HG02678 (cell line): ENCODE data around the gene GCSAM.

ENCODE experiments used
- ATAC-seq: cut with Tn5 transposase; IDR thresholded peaks from one replicate; pipeline ENCODE4 v1.9.1; 2021; ENCODE audit warnings: mild to moderate bottlenecking, moderate library complexity; ENCODE audit not compliant: unreplicated experiment

GCSAM gene, protein sequence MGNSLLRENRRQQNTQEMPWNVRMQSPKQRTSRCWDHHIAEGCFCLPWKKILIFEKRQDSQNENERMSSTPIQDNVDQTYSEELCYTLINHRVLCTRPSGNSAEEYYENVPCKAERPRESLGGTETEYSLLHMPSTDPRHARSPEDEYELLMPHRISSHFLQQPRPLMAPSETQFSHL

DNA sequence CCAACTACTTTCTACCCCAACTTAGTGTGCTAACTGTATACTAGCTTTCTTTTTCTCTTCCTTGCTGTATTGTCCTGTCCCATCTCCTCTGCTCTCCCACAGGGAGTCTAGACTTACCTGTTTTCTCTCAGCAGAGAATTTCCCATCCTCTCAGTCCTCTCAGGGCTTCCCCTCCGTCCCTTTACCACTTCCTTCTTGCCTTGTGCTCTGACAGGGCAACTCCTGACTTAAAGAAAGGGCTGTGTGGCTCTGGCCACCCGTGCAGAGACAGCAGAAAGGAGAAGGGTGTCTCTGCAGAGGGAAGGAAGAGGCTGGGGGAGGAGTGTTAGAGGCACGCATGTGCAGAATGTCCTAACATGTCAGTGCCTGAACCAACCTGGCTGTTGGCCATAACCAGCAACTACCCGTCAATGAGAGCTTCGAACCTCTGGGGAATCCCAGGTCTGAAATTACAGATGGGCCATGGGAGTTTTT is at the start of gene GCSAM:
Gene GCSAM, minus strand, starts transcription at position 274 of the 474 bp plus-strand sequence. Its CDS starts 128 bp downstream, at position 146.
- peak; percentile 77 for ATAC-seq

DNA sequence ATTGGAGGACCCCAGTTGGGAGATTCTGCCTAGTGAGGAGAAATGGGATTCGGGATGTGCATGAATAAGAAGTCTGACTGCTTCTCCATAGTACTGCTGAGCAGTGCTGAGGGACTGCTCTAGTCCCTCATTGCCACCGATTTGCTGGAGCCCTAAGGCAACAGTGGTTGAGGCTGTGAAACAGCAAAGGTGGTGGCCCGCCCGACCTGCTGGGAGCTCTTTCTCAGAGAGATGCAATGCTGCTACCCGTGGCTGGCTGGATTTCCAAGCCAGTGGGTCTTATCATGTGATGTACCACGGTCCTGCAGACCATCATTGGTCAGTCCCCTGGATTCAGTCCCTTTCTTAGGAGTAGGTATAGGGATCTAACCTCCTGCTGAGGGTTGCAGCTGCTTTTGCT is 42.6 kb upstream of the GCSAM start:
- ATAC-seq: no peak

DNA sequence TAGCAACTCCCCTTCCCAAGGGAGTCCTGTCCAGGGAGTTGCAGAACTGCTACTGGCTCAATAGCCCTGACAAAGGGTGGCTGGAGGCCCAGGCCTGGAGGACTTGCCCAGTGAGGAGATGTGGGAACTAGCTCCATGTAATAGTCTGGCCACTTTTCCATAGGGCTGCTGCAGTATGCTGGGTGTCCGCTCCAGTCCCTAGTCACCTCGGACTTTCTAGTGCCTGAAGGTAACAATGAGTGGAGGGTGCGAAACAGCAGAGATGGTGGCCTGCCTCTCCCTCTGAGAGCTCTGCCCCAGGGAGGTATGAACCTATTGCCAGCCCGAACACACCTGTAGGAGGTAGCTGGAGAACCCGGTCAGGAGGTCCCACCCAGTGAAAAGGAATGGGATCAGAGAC is 42.0 kb upstream of the GCSAM start:
- no peak for ATAC-seq

DNA sequence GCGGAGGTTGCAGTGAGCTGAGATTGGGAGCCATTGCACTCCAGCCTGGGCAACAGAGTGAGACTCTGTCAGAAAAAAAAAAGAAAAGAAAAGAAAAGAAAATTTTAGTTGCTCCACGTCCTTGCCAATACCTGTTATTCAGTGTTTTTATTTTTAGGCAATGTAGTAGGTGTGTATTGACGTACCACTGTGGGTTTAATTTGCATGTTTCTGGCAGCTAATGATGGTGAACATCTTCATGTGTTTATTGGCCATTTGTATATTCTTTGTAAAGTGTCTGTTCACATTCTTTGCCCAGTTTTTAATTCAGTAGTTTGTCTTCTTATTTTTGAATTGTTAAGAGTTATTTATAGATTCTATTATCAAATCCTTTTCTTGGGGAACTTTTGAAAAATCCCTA is 38.1 kb upstream of the GCSAM start:
- ATAC-seq: no peak

DNA sequence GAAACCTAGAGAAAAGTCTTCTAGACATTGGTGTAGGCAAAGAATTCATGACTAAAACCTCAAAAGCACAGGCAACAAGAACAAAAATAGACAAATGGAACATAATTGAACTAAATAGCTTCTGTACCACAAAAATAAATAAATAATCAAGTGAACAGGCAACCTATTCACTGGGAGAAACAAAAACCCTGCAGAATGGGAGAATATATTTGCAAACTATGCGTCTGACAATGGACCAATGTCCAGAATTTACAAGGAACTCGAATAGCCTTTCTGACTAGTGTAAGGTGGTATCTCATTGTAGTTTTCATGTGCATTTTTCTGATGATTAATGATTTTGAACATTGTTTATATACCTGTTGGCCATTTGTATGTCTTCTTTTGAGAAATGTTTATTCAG is 37.0 kb upstream of the GCSAM start:
- ATAC-seq: no peak

DNA sequence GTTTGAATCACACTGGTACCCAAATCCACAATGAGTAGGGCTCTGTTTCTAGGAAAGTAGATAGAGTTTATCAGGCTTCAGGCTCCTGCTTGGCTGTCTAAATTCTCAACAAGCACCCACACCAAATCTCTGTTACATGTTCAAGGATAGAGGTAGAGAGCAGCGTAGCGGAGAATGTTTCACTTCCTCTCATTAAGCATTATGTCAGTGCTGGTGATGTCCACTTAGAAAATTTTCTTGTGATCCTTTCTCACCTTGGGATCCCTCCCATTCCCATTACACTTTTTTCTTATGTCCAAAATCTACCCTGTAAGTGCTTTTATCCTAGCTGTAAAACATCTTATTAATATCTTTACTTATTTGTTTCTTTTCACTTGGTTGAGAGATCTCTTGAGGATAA is 34.7 kb upstream of the GCSAM start:
- ATAC-seq: peak; percentile 67

DNA sequence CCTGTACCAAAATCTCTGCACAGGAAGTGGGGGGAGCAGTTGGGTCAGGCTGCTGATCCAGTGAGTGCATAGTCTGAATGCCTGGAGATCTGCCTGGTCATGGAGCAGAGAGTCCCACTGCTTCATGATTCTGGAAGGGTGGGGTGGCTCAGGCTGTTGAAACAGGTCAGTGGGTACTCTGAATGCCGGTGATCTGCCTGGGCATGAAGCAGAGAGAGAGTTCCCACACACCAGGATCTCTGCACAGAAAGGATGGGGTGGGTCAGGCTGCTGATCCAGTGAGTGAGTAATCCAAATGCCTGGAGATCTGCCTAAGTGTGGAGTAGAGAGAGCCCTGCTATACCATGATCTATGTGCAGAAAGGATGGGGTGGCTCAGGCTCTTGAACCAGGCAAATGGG is 16.1 kb upstream of the GCSAM start:
- ATAC-seq: no peak

DNA sequence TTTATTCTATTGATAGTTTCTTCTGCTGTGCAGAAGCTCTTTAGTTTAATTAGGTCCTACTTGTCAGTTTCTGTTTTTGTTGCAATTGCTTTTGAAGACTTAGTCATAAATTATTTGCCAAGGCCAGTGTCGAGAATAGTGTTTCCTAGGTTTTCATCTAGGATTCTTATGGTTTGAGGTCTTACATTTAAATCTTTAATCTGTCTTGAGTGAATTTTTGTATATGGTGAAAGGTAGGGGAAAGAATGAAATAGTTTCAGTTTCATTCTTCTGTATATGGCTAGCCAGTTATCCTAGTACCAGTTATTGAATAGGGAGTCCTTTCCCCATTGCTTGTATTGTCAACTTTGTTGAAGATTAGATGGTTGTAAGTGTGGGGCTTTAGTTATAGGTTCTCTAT is 10.6 kb upstream of the GCSAM start:
- no peak for ATAC-seq

DNA sequence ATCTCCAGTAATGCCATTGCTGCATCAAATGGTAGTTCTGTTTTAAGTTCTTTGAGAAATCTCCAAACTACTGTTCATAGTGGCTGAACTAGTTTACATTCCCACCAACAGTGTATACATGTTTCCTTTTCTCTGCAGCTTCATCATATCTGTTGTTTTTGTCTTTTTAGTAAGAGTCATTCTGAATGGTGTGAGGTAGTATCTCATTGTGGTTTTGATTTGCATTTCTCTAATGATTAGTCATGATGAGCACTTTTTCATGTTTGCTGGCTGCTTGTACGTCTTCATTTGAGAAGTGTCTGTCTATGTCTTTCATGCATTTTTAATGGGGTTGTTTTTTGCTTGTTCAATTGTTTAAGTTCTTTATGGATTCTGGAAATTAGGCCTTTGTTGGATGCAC is 10.2 kb upstream of the GCSAM start:
- no peak for ATAC-seq

DNA sequence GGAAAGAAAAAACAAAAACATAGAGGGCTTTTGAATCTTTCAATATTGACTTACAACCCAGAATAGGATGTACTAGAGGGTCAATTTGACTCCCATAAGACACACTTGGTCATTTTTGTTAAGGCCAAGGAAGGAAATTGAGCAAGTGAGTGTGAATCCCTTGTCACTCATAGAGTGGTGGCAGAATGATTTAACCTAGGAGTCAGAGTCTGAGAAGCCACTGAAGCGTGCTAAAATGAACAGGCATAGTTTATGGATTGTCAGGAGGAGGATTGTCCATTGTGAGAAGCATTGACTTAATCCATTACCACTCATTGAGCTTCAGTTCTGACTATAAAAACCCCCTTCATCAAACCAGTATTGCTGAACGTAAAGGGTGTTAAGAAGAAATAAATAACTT is 8.2 kb upstream of the GCSAM start:
- no peak for ATAC-seq

DNA sequence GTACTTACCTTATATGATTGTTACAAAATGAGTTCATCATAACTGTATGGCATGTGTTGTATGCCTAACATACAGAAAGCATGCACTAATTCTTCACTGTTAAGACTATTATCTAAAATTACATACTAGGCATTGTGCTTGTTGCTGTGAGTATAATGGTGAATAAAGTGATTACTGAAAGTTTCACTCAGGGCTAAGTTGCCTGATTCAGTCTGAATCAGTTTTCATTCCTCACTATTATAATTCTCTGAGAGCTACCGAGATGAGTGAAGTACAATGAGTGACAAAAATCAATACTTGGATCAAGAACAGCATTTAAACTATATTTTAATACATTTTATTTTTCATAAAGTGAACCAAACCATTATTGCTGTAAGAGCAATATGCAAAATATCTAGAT is 7.5 kb upstream of the GCSAM start:
- ATAC-seq: no peak

DNA sequence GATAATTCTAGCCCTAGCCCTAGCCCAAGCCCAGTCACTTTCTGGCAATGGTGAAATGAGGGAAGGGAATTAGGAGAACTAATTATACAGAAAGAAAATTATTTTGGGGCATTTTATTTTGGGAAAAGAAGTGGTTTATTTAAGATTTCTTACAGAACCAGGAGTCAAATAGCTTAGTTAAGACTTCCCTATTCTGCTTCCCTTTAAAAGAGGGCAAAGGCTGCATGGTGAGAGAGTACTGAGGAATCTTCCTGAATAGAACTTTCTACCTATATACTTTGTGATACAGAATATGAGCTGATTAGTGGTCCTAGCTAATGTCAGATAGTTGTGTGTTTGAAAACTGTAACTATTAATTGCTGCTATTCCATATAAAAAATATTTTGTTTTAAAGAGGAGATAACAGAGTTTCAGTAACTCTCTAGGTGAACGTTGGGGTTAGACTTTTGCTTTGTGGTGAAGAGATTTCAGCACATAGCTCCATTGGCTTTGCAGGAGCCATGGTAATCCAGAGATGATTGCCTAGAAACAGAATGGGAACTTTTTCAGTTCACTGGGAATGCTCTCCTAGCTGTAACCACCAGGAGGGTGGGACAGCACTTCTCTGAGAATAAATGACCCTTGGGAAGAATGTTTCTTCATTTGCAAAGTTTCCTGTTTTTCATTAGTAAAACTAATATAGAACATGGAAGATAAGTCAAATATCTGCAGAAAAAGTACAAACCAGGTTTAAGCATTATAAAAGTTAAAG is 5.3 kb upstream of the GCSAM start:
- ATAC-seq: no peak

DNA sequence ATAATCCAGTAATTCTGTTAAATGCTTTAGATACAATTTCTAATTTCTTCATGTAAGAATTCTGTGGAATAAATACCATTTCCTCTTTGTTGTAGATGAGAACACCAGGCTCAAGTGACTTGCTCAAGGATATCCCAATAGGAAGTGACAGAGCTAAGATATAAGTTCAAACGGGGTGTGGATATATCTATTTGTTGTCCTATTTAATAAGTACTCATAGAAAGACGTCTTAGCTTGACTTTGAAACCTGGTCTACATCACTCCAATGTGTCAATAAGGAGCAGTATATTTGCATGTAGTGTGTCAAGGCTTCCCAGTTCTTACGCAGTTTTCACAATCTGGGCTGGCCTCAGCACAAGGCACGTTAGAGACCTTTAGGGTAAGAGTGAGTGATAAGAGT is 4.7 kb upstream of the GCSAM start:
- ATAC-seq: no peak

DNA sequence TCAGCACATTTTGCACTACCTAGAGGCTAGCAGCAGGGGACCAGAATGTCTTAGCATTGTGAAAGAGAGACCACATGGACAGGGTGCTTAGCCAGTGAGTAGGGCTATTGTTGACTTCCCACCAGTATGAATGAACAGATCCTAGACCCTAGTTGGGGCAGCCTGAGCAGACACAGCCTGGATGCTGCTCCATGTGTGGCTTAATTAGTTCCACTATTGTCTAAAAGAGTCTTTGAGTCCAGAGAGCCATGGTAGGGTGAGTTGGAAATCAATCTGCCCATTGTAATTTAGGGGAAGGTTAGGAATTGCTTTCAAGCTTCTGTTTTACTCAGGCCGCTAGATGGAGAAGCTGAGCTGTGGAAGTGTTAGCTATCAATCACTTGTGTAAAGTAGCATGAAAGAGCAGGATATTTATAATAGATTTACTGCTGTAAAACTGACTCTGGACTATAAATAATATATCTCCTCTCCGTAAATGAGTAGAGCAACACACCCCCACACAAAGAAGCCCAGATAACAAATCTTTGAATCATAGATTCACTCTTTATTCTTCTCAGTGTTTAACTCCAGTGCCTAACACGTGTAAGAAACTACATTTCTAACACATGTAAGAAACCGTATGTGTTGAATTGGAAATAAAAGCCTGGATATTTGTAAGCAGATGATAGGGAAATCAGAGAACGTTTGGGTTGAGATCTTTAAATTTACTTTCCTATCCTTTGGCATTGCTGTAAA is 4.1 kb upstream of the GCSAM start:
- no peak for ATAC-seq

DNA sequence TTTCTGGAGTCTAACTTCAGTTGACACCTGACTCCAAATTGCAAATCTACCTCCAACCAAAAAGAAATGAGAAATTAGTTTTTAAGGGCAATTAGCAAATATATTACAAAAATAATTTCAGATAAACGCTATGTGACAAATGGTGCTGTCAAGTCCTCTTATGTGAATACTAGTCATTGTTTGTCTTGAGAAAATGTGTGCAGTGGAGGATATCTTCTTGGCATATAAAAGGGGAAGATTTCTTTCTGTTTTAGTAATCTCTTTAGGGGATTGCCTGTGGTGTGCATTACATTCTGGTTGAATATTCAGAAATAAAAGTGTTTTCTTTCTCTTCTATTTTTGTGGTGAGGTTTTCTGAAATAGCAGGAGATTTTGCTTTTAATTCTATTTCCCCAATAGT is 3.0 kb upstream of the GCSAM start:
- ATAC-seq: no peak

DNA sequence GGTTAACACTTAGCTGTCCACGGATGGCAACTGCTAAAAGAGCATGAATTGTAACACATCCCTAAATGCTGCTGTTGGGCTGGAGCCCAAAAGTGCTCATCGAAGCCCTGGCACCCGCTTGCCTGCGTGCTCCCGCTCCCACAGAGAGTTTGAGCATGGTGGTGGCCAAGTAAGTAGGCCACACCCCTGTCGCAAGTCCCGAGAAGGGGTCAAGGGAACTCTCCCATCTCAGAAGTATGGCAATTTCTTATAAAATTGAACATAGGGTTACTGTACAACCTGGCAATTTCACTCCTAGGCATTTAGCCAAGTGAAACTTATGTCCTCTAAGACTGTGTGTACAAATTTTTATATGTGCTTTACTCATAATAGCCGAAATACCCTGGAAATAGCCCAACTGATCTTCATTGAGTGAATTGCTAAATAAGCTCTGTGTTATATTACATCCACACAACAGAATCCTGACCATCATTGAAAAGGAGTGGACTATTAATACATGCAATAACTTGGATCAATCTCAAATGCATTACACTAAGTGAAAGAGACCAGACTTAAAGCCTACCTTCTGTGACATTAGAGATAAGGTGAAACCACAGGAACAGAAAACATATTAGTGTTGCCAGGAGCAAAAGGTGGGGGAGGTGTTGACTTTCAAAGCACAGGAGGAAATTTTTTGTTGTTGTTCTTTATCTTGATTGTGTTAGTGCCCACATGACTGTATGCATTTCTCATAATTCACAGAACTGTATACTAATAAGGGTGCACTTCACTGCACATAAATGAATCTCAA is 1.5 kb upstream of the GCSAM start:
- ATAC-seq: no peak

DNA sequence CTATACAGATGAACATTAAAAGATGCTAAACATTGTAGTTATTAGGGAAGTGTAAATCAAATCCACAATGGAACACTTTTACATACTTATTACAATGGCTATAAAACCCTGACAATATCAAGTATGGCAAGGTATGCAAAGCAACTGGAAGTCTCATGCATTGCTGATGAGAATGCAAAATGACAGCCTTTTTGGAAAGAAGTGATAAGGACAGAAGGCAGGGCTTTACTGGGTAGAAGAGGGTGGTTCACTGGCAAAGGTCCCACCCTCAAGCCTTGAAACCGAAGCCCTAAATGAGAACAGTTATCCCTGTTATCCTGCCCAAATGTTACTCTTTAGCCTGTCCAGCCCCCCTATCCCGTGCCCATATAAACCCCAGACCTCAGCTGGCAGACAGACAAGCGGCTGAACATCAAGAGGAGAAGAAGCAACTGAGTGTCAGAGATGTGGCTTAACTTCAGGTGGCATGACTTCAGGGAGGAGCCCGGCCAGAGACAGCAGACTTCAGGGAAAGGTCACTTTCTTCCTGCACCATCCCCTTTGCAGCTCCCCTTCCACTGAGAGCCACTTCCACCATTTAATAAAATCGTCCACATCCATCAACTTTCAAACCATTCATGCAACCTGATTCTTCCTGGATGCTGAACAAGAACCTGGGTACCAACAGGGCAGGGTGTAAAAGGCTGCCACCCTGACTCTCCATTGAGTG is 732 bp upstream of the GCSAM start:
- no peak for ATAC-seq

DNA sequence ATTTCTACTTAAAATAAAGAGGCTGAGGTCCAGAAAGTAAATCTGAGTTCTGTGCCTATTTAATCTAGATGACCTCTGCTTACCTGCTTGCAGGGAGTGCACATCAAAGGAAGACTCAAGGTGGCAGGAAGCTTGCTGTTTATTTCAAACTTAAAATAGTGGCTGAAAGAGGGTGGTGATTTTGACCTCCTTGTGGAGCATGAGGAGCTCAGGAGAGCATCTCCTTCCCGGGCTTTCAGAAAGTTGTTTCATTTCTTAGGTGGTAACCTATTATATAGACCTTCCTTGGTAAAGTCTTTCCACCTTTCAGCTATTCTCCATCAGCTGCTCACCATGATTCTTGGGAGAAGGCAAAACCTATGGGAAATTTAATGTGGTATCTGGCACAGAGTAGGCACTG is 494 bp downstream of the GCSAM start:
- ATAC-seq: no peak

DNA sequence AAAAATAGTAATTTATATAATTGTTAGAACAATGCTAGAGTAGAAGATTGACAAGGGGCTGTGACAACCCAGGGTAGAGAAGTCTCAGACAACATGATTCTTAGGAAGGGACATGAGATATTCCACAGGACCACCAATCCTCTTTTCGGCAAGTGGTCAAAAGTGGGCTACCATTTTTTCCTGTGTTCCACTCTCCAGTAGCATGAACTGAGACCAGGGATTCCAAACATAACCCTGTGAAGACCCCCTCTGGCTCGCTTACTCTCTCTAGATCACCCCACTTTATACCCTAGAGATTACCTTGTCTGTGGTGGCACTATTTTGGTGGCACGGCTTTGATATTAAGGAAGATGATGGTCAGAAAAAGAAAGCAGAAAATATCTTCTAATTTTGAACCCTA is 960 bp downstream of the GCSAM start:
- no peak for ATAC-seq

DNA sequence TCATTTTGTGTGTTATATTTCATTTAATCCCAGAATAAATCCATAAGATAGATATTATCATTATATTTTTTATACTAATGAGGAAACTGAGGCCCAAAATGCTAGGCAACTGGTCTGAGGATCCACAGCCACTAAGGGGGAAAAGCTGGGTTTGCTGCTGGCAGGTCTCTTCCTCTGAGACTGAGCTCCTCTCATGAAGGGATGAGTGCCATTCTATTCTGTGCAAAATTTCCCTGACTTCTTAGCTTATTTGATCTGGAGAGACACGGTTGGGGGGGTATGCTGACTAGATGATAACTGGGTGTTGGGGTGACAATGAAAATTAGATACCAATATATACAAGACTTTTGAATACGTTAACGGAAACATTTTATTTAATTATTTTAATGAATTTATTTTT is 1.9 kb downstream of the GCSAM start:
- ATAC-seq: no peak

DNA sequence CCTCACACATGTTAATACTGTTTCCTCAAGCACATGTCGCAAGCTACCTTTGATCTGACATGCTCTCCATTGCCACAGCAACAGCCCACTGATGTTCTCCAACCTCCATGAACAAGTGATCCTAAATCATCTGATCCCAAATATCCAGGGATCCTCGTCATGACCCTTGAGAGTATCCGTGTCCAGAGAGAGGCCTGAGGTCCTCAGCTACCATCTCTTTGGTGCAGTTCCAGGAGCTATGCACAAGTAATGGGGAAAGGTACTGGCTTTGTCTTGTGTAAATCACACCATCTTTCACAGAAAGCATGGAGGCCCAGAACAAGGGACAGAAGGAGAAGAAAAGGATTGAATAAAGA is 2.4 kb downstream of the GCSAM start:
- ATAC-seq: no peak
